Activated gamma-delta T cell treated with anti-CD3 and anti-CD28 coated beads, Interleukin-2, amount 50 U/mL, for 16 hours (primary cell): ENCODE data around the gene THOP1.

ENCODE experiments used
- DNase-seq: peaks from one replicate; pipeline ENCODE4 v3.0.0-alpha.2; 2020; ENCODE audit warnings: low read depth

Gene THOP1

DNA sequence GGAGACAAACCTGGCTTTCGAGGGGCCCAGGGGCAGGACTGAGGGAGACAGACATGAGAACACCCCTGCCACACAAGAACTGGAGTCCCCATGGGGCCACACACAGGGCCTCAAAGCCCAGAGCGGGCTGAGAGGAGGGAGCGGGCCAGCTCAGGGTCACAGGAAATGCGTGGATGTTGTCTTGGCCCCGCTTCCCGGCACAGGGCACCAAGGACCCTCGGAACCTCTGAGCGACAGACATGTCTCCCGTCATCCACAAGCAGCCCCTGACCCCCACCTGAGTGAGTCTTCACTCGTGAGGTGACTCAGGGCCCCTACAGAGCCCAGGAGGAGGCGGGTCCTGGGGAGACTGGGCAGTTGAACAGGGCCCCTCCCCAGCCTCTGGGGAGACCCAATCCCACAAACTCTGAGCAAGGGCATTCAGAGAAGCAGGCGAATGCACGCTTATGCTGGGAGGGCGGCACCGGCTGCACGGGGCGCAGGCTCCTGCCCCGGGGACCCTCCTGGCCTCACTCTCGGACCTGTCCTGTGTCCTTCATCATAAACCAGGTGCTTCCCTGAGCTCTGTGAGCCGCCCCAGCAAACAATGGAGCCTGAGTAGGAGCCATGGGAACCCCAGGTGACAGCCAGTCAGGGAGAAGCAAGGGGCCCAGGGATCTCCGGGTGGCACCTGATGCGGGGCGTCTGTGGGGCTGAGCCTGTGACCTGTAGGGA, 22.4 kb upstream of the THOP1 start:
- no peak for DNase-seq

DNA sequence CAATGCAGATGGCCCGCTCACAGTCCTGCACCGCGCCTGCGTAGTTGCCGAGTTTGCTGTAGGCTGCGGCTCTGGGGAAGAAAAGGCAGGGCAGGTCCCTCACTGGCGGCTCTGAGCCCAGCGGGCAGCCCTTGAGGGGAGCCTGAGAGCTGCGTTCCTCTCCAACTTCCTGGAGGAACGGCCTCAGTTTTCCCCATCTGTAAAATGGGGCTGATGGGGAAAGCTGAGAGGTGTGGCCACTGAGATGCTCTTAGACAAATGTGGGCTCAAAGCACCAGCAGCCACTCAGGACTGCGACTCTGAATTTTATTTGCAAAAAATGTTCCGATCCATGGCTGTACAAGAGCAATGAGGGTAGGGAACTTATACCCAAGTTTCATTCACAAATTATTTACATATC, 21.6 kb upstream of the THOP1 start:
- no peak for DNase-seq

DNA sequence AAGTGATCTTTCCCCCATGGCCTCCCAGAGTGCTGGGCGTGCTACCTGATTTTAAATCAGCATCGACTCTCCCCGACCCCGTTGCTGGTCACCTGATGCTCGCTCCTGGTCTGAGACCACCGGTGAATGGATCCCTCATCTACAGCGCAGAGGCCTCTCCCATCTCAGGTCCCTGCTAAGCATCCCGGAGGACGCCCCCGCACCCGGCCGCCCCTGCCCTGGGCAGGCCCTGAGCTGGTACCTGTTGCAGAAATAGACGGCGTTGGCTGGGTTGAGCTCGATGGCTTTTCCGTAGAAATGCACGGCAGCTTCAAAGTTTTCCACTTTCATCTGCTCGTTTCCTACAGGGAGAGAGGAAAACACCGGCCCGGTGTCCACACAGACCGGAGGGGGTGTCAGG, 20.4 kb upstream of the THOP1 start:
- DNase-seq, result no peak

DNA sequence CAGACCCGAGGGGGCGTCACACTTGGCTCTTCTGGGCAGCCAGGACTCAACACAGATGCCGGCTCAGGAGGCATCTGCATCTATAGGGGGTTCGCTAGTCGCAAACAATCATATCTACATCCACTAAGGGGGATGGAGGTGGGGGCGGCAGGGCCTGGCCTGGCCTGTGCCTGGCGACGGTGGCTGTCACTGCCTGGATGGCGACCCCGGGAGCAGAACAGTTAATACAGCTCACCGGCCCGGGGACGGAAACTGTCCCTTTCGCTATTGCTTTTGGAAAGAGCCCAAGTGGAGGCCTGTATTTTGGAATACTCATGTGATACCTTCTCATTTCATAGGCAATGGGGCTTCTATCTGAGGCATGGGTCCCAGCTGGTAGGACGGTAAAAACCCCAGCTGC, 19.9 kb upstream of the THOP1 start:
- DNase-seq, result no peak

DNA sequence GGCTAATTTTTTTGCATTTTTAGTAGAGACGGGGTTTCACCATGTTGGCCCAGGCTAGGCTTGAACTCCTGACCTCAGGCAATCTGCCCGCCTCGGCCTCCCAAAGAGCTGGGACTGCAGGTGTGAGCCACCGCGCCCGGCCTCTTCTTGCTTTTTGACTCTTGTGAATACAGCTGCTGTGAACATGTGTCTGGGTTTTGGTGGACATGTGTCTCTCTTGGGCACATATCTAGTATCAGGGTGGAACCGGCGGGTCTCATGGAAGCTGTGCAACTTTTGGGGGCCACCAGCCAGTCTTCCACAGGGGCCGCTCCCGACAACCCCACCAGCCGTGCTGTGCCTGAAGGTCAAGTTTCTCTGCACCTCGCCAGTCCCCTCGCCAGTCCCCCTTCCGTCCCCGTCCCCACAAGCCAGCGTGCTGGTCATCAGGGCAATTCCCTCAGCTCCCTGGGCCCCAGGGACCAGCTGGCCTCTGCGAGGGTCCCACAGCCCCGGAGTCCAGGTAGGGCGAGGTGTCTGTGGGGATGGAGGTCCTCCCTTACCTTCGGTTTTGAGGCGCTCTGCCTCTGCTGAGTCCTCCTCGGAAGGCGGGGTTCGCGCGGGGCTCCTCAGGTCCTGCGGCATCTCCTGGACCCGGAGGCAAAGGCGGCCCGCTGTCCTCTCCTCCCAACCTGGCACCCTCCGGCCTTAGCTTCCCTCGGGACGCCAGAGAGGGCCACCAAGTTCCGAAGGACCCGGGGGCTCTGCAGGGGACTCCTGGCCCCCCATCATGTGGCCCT, 18.5 kb upstream of the THOP1 start:
- no peak for DNase-seq

DNA sequence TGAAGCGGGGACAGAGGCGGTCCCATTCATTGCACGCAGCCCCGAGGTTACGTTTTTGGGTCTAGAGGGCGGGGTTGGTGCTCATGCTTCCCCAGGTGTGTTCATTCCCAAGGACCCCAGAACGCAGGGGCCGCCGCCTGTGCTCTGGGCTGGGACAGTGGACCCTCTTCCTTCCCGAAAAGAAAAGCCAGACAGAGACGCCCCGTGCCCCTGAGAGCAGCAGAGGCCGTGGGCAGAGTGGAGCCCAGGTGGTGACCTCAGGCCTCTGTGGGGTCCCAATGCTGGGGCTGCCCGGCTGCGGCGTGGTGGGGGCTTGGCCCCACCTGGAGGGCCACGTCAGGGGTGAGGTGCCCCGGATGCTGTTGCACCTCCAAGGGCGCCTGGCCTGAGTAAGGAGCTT, 17.6 kb upstream of the THOP1 start:
- no peak for DNase-seq

DNA sequence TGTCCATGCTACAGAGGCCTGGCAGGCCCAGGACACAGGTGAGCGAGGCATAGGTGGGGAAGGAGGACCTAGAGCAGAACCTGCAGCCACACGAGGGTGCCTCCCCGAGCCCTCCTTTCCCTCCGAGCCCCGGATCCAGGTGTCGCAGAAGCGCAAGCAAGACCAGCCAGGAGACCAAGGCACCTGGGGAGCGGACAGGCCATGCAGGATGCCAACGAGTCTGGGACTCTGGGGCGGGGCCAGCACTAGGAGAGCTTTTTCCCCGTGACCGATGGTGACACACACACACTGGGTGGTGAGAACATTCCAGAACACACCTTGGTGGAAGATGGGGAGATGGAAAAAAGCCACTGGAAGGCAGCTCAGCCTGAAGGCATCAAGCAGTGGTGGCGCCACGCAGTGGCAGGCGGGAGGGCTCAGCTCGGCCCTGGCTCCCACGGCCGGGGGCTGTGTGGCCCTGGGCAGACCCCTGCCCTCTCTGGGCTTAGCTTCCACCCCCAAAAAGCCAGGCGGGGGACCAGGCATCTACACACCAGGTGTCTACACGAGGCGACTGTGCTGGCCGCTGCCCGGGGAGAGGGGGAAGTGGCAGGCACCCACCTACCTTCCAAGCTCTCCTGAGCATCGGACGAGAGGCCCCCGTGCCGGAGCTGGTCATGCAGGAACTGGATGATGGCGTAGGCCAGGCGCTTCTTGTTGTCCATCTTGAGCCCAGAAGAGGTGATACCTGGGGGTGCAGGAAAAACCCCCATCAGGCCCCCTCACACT, 16.8 kb upstream of the THOP1 start:
- DNase-seq, result no peak

DNA sequence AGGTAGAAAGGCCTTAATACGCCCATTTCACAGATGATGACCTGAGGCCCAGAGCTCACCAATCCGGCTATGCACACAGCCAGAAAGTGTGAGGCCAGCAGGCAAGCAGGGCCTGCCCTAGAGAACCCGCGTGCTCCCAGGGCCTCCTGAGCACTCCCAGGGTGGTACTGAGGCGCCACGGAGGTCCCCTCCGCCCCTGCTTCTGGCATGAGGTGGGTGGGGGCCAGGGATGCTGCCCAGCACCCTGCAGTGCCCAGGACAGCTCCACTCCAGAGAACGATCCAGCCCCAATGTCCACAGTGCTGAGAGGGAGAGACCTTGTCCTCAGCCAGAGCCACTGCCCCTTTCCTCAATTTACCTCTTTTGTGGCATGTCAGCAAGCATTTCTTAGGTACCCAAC, 16.1 kb upstream of the THOP1 start:
- no peak for DNase-seq

DNA sequence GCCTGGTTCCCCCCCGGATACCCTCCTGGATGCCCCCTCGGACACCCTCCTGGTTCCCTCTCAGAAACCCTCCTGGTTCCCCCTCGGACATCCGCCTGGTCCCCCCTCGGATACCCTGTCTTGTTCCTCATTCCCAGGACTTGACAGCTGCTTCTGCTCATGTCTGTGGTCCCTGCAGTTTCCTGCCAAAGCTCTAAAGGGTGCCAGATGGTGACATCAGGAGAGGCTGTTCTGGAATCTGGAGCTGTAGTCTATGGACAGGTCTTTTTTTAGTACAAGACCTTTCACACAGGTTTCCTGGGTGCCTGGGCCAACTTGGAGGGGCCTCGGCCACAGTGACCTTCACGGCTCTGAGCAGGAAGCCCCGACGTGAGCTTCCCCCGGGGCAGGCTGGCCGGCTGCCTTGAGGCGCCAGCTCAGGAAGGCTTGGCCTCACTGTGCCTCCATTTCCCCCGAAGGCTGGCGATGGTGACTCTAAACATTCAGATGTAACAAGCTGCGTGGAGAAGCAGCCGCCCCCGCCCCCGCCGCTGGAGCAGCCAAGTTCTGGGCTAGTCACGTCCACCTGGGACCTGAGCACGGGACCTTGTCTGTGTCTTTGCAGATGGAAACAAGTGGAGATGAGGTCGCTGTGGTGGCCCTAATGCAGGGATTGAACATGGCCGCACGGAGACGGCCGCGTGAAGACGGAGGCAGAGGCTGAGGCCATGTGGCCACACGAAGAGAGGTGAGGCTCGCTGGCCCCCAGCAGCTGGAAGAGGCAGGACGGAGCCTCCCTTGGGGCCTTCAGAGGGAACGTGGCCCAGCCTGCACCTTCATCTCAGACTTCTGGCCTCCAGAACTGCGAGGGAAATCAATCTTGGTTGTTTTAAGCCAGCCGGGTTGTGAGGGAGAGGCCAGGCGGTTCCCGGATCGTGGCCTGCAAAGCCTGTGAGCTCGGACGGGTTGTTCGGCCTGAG, 15.0 kb upstream of the THOP1 start:
- DNase-seq, result no peak

DNA sequence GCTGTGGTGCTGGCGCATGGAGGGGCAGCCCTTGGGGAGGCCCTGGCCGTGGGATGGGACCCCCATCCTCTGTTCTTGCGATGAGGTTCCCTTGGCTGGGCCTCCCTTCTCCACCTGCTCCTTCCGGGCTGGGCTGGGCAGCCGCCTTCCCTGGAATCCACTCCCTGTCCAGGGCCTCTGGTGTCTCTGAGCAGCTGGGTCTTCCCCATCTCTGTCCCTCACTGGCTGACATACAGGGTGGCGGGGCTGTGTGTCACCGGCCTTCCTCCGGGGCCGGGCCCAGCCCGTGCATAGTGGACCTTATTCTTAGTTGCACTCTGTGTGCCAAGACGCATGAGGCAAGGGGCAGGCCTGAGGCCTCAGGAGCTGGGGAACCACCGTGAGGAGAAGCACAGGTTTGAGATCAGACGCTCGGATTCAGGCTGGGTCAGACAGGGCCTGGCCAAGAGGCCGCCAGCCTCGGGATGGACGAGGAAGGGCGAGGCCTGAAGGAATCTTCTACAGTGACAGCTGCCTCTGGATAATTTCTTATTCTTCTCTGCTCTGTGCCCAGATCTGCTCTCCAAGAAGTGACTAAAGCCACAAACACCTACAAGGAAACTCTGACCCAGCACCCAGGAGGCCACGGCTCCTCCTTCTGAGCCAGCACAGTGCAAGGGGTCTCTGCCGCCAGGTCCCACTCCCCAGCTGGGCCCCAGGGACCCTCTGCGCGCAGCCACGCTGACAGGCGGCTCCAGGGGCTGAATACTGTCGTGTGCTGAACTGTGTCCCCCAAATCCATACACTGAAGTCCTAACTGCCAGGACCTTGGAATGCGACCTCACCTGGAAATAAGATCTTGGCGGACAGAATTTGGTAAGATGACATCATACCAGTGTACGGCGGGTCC, 13.3 kb upstream of the THOP1 start:
- DNase-seq, result no peak

DNA sequence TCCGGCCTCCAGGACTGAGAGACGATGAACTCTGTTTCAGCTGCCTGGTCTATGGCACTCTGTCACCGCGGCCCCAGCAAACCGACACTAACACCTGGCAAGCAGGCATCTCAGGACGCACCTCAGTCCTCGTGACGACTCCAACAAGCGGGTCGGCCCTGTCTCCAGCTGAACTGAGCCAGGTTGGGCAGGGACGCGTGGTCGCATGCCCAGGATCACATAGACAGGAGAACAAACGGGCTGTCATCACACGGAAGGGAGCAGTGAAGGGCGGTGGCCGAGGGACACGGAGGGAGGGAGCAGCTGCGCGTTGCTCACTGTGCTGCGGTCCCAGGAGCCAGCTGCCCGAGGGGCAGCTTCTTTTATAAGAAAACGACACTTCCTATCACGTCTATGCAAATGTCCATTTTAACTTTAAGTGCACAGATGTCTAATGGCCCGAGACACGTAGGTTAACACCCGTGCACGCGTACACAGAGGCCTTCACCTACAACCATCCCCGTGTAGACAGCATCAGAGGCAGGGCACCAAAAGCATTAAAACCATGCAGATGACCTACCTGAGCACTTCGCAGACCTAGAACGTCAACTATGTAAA, 11.1 kb upstream of the THOP1 start:
- DNase-seq, result no peak

DNA sequence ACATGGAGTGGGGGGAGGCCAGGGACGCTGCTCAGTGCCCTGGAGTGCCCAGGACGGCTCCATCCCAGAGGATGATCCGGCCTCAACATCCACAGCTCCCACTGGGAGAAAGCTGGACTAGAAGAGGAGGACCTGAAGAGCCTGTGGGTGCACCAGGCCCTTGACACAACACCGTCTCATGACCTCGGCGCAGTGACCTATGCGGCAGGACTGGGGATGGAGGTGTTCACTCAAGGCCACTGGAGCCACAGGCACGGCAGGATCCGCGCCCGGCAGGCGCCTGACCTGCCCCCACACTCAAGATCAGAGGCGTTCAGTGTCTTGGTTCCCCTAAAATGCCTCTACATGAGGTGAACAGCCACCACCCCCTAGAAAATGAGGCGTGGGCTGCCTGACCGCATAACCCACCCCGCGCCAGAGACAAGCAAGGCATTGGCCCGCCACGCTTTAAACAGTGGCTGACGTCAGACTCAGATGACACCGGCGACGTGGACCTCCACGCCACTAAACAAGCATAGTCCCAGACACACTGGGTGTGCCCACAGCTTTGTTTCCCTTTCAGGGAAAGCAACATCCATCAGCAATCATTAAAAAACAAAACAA, 10.2 kb upstream of the THOP1 start:
- no peak for DNase-seq

DNA sequence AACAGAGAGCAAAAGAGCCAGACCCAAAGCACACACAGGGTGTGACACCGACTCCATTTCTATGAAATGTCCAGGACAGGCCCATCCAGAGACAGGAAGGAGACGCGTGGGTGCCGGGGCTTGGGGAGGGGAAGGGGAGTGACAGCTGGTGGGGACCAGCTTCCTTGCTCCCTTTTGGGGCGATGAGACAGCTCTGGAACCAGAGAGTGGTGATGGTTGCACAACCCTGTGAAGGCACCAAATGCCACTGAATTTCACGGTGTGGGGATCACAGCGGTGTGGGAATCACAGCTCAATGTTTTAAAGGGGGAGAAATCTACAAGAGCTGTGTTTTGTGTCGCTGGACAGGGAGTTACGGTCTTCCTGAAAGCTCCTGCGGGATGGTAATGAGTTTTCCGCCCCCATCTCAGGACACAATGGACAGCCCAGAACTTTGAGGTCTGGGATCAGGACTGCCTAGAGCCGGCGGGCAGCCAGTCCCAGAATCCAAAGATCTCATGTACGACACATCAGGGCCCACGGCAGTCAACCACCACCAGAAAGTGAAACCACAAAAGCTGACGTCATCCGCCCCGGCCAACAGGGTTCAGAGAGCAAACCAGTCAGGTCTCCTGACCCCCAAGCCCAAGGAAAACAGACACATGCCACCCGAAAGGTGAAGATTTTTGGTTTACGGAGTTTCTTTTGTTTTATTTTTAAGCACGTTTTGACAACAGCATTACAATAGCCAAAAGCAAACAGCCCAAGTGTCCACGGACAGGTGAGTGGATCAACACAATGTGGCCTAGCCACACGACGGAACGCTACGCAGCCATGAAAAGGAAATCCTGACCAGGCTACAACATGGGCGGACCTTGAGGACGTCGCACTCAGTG, 9.5 kb upstream of the THOP1 start:
- DNase-seq, result peak; percentile 48

DNA sequence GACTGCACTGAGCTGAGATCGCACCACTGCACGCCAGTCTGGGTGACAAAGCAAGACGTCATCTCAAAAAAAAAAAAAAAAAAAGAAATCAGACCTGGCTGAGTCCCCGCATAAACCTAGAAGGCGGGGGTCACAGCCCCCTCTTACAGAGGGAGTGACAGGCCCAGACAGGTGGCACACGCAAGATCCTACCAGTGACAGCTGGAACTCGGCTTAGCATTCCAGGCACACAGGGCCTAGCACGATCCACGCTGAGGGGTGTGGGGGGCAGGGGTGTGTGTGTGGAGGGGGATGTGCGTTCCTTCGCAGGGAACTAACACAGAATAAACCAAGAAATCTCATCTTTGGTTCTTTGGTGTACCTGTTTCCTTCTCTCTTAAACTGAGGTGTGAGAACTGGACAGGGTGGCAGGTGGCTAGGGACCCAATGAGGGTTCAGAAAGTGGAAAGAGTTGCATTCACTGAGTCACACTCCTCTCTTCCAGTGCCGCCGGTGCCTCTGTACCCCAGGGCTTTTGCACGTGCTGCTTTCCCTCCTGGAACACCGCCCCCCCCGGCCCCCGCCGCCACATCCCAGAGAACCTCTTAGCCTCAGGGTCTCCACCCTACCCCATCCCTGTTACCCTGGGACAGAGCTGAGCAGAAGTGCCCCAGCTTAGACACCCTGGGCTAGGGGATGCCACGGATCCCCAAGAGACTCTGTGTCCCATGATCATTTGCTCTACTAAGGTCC, 7.2 kb upstream of the THOP1 start:
- no peak for DNase-seq

DNA sequence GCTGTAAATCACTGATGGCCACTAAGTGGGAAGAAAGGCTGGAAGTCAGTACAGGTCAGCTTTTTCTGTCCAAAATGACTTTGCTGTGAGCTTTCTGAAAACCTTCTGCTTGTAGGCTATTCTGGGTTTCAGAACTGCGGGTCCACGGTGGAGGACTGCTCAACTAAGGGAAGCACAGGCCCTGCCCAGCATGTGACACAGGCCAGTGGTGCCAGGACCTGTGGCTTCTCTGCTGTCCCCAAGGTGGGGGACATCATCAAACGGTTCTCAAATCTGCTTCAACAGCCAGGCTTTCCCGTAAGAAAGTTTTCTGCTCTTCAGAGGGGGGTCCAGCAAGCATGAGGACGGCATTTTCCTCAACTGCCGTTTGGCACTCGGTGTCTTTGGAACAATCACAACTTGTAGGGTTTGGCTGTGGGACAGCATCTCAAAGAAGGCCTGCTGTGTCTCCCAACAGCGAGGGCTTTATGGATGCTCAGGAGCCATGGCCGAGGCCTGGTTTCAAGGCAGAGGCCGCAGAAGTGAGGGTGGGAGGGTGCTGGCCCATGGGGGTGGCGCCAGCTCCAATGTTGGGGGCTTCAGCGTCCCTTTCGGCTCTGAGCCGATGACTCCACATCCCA, 6.1 kb upstream of the THOP1 start:
- no peak for DNase-seq

DNA sequence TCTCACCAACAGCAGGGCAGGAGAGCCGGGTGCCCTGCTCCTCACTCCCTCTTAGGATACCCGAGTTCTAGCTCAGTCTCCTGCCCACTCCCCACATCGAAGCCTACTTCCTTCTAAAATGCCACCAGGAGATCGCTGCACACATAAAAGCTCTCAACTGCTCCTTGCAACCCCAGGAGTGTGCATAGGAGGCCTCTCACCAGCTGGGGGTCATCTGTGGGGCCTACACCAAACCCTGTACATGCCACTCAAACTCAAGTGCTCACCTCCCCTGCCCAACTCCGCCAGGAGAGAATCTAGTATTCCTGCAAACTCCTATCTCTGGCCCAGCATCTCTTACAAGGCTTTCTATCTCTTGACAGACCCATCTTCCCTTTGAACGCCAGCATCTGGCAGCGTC, 5.0 kb upstream of the THOP1 start:
- no peak for DNase-seq

DNA sequence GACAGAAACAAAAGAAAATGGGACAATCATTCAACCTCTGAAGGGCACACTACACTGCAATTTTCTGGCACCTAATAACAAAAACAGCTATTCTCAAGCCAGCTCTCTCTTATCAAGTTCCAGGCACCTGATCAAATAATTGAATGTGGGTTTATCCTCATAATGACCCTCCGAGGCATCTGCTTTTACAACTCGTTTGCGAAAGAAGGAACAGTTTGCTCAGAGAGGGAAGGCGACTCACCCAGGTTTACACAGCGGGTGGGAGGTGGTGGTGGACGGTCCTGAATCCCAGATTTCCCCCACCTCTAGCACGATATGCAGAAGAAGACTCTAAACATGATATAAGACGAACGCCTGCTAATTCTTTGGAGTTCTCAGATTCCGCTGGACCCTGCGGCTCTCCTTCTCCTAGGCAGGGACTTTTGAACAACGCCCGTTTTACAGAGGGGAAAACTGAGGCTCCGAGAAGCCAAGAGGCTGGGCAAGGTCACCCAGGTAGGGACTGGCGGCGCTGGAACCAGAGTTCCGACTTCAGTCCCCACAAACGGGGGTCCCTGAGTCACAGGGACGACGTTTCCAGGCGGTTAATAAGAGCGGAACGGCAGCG, 2.9 kb upstream of the THOP1 start:
- DNase-seq, result no peak
